ENCODE measurements around the gene ICAM4. TPM values are rescaled to one million over a fixed set of nuclear protein-coding genes. Genes with fewer than 3 reads are reported as not detected.

ICAM4 gene
- total and polyA plus RNA-seq, 9 of the 15 experiments (the other 6 are each of a cell fraction or from before 2014, with no cell fraction given): 14.1 to 86.1 (median 29.6) TPM

DNA sequence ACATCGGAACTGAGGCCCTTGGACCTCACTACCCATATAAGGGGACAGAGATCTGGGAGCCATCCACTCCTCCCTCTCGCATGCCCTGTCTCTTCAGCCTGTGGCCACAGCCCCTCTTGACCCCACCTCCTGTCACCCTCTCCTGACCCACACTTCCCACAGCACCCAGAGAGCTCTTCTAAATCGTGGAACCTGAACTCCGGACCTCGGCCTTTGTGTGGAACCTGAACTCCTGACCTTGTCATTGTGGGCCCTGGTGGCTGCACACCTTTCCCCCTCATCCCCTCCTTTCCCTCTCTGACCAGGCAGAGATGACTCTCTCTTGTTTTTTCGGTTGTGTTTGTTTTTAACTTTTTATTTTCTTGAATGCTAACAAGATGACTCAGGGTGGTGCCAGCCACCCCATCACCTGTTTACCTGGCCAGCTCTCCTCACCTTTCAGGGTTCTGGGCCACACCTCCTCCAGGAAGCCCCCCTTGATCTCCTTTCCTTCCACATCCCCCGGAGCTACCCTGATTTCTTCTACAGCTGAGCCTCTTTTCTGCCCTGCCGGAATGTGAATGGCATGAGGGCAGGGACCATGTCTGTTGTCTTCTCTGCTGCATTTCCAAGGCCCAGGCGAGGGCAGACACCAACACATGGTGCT lies 29.7 kb upstream of the ICAM4 start:
- intact Hi-C loops (cut with micrococcal nuclease): no loop called here
- in situ Hi-C loops (cut with MboI): no loop called here

More for the DNA sequence above, 29.7 kb upstream of the ICAM4 start:
- no TSS peak for BruUV-seq (replicated peaks)
- peaks cover 9 to 52% of the 10 kb centered on the region in 2 experiments; a peak in 4 of 5 replicates for H3K4me1 ChIP-seq (replicated peaks in 1 of 2; ENCODE audit: control insufficient read depth in 2 of 2, insufficient read depth in 2 of 2, low read length in 2 of 2)
- DNase-seq (ENCODE audit: extremely low read depth in 1 of 4, low spot score in 3 of 4) (no peak), ATAC-seq (no peak), FAIRE-seq (no peak)
- peaks cover 60% of the 10 kb centered on the region for H3K36me3 ChIP-seq (ENCODE audit: control insufficient read depth, insufficient read depth, low read length)
- H3K79me2 ChIP-seq (ENCODE audit: control insufficient read depth, insufficient read depth, low read length): peaks cover 25% of the 10 kb centered on the region
- no peaks in the 10 kb centered on the region for H3K27me3 ChIP-seq (ENCODE audit: control insufficient read depth in 2 of 2, insufficient read depth in 2 of 2, low read length in 2 of 2)
- no peak overlapping the region; a peak in 1 of 4 replicates for H3K9ac ChIP-seq (ENCODE audit: insufficient read depth in 1 of 2, low read depth in 2 of 2, low read length in 2 of 2)
- H2AFZ ChIP-seq (ENCODE audit: low read depth, low read length): no peak overlapping the region
- H3K9me1 ChIP-seq (ENCODE audit: control insufficient read depth, insufficient read depth, low read length): no peaks in the 10 kb centered on the region
- H3K27ac ChIP-seq (ENCODE audit: extremely low read depth, low read depth, low read length): no peak overlapping the region
- 0 out of 4 replicates have a peak, but pooled peaks of 1 of the 2 experiments have one; percentile 17 for TF ChIP-seq KDM1A (IDR thresholded peaks at IDR 0.05)
- peak; percentile 91 for TF ChIP-seq ZFP36 (IDR thresholded peaks at IDR 0.05; ENCODE audit: low read depth, low read length, partially characterized antibody)
- no peak for TF ChIP-seq SIX5 (IDR thresholded peaks at IDR 0.05; ENCODE audit: borderline replicate concordance in 1 of 2, insufficient read depth in 1 of 2, low read depth in 1 of 2, low read length in 2 of 2)
- no peak for TF ChIP-seq TBL1XR1 (IDR thresholded peaks at IDR 0.05; ENCODE audit: low read length in 2 of 2)
- no peak for TF ChIP-seq ZNF224 (CRISPR knock-in tag; IDR thresholded peaks at IDR 0.05)
- TF ChIP-seq, protein P1, sequence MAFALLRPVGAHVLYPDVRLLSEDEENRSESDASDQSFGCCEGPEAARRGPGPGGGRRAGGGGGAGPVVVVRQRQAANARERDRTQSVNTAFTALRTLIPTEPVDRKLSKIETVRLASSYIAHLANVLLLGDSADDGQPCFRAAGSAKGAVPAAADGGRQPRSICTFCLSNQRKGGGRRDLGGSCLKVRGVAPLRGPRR (CRISPR knock-in tag; IDR thresholded peaks at IDR 0.05): no peak
- TF ChIP-seq RBM25 (IDR thresholded peaks at IDR 0.05; ENCODE audit: low read depth, low read length, severe bottlenecking): peak; percentile 48
- no peak overlapping the region for H3K4me3 ChIP-seq
- POLR2A ChIA-PET: interaction anchor here (0.9 kb wide), 1 partner anchor 128 kb away, joined by 3 read pairs; no protein-coding TSS in a partner anchor
- H3K9me3 ChIP-seq (replicated peaks; ENCODE audit: control insufficient read depth, insufficient read depth, low read depth, low read length): no peaks in the 10 kb centered on the region
- 86% methylated on average over 7 of the region's 9 CpGs for WGBS (ENCODE audit: insufficient coverage, low coverage, missing lambda C conversion rate)
- CTCF ChIA-PET (ENCODE audit: low intra/inter-chr PET ratio): interaction anchor here (5.5 kb wide), 1 partner anchor 133 kb away, joined by 72 read pairs; no protein-coding TSS in a partner anchor
- no peak overlapping the region for H3K4me2 ChIP-seq (ENCODE audit: insufficient read depth, low read length)
- no peaks in the 10 kb centered on the region; the same call in 1 of the 2 replicates for H4K20me1 ChIP-seq (replicated peaks; ENCODE audit: control insufficient read depth, insufficient read depth, low read length)
